ENCODE data around the gene HOPX. TPM values are rescaled to one million over a fixed set of nuclear protein-coding genes. Genes with fewer than 3 reads are reported as not detected.

HOPX gene
- total RNA-seq, 1 donor from 2014 or later, result 0.55 TPM

- no peak overlapping the region for H3K27ac Mint-ChIP-seq
- no peaks in the 10 kb centered on the region for H3K9me3 Mint-ChIP-seq (ENCODE audit: low read depth)
- DNase-seq (ENCODE audit: low spot score, unreplicated experiment), result no peak
- H3K4me3 Mint-ChIP-seq (ENCODE audit: low read depth), result no peak overlapping the region
- TF ChIP-seq CTCF (IDR thresholded peaks at IDR 0.05; ENCODE audit: unreplicated experiment), result no peak
- H3K27me3 Mint-ChIP-seq, result peaks cover 72% of the 10 kb centered on the region
- no peaks in the 10 kb centered on the region for H3K36me3 Mint-ChIP-seq (ENCODE audit: insufficient read depth)
- H3K4me1 Mint-ChIP-seq (ENCODE audit: low read depth), result peaks cover 3% of the 10 kb centered on the region
These were observed 21.1 kb downstream of the HOPX start for GRCh38 chr4:56659946-56660345.

GRCh38 chr4:56658528-56658927 is 22.6 kb downstream of the HOPX start:
- Mint-ChIP-seq H3K4me1 (ENCODE audit: low read depth) (peaks cover 3% of the 10 kb centered on the region), H3K4me3 (ENCODE audit: low read depth) (no peak overlapping the region)

DNA sequence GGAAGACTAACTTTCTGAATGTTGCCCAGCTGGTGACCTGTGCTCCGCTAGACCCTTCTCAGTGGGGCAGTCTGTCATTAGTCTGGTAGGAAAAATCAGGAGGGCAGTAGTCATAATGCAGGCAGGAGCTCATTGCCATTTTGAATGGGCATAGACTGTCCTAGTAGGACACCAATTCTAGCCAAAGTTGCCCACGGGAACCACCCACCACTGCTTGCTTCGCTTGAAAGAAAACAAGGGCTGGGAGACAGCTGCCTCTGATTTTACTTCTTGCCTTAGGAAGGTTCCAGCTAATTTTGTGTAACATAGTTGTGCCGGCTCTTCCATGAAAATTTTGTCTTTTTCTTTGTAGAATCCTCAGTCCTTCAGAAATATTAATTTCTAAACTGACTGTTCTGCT is 23.3 kb downstream of the HOPX start:
- H3K27me3 Mint-ChIP-seq, result peaks cover 82% of the 10 kb centered on the region
- DNase-seq (ENCODE audit: low spot score, unreplicated experiment), result no peak

More at GRCh38 chr4:56658528-56658927, 22.6 kb downstream of the HOPX start:
- Mint-ChIP-seq H3K9me3 (ENCODE audit: low read depth) (no peaks in the 10 kb centered on the region), H3K36me3 (ENCODE audit: insufficient read depth) (no peaks in the 10 kb centered on the region), H3K27ac (no peak overlapping the region), H3K27me3 (peaks cover 82% of the 10 kb centered on the region)
- DNase-seq (ENCODE audit: low spot score, unreplicated experiment), result no peak
- no peak for TF ChIP-seq CTCF (IDR thresholded peaks at IDR 0.05; ENCODE audit: unreplicated experiment)

DNA sequence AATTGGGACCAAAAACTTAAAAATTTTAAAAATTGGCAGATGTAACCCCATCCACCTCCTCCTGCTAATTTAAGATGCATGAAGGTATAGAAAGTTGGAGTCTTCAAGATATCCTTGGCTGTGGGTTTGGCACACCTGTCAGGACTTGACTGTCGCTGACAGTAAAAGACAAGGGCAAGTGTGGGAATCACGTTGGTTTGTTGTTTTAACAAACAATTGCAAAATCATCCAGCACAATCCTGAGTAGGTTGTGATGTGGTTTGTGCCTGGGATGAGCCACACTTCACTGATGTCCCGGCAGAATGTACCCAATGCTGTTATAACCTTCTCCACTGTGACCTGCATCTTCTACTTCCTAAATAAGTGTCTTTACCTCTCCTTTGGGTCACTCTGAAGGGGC is 24.0 kb downstream of the HOPX start:
- no peak for TF ChIP-seq CTCF (IDR thresholded peaks at IDR 0.05; ENCODE audit: unreplicated experiment)
- no peak for DNase-seq (ENCODE audit: low spot score, unreplicated experiment)
- Mint-ChIP-seq H3K4me3 (ENCODE audit: low read depth) (peak overlapping the region; percentile 58), H3K36me3 (ENCODE audit: insufficient read depth) (no peaks in the 10 kb centered on the region), H3K9me3 (ENCODE audit: low read depth) (no peaks in the 10 kb centered on the region), H3K27ac (no peak overlapping the region), H3K4me1 (ENCODE audit: low read depth) (peaks cover 3% of the 10 kb centered on the region), H3K27me3 (peaks cover 85% of the 10 kb centered on the region)

More for the DNA sequence above, 23.3 kb downstream of the HOPX start:
- H3K4me1 Mint-ChIP-seq (ENCODE audit: low read depth), result peaks cover 3% of the 10 kb centered on the region
- no peaks in the 10 kb centered on the region for H3K9me3 Mint-ChIP-seq (ENCODE audit: low read depth)
- TF ChIP-seq CTCF (IDR thresholded peaks at IDR 0.05; ENCODE audit: unreplicated experiment), result no peak
- H3K36me3 Mint-ChIP-seq (ENCODE audit: insufficient read depth), result no peaks in the 10 kb centered on the region
- H3K4me3 Mint-ChIP-seq (ENCODE audit: low read depth), result no peak overlapping the region
- no peak overlapping the region for H3K27ac Mint-ChIP-seq

DNA sequence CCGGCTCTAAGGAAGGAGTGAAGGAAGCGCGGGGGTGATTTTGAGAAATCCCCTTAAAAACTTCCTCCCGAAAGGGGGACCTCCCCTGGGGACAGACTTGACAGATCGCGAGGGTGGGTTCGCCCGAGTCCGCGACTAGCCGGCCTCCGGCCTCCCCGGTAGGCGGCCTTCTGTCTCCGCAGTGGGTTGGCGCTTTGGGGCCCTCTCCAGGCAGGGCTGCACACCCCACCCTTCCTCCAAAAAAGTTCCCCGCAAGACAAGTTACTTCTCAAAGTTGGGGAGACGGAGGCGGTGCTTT is 24.8 kb downstream of the HOPX start:
- no peak overlapping the region for H3K27ac Mint-ChIP-seq
- peaks cover 84% of the 10 kb centered on the region for H3K27me3 Mint-ChIP-seq
- no peaks in the 10 kb centered on the region for H3K9me3 Mint-ChIP-seq (ENCODE audit: low read depth)
- no peak for DNase-seq (ENCODE audit: low spot score, unreplicated experiment)
- peak overlapping the region; percentile 58 for H3K4me3 Mint-ChIP-seq (ENCODE audit: low read depth)
- H3K36me3 Mint-ChIP-seq (ENCODE audit: insufficient read depth), result no peaks in the 10 kb centered on the region
- peak; percentile 28 for TF ChIP-seq CTCF (IDR thresholded peaks at IDR 0.05; ENCODE audit: unreplicated experiment)
- peaks cover 3% of the 10 kb centered on the region for H3K4me1 Mint-ChIP-seq (ENCODE audit: low read depth)

Data from progenitor cell of endocrine pancreas (in vitro differentiated cells).